H1 (cell line): ENCODE data around the gene UCKL1.

Experiments
- CREB1 ChIP-seq: IDR thresholded peaks from 2 replicates; pipeline ENCODE4 v1.6.1; 2012; ENCODE audit warnings: inconsistent platforms
- GABPA ChIP-seq: IDR thresholded peaks from 2 replicates; pipeline ENCODE4 v1.6.1; 2011; ENCODE audit warnings: mild to moderate bottlenecking, low read length, moderate library complexity, borderline replicate concordance; ENCODE audit not compliant: insufficient read depth
- POLR2A ChIP-seq, 2 experiments: IDR thresholded peaks; 1 replicate in 1 of 2; 2 replicates in 1 of 2; pipeline ENCODE4 v1.6.1; 2011; ENCODE audit warnings: low read depth in 2 of 2, low read length in 2 of 2, mild to moderate bottlenecking in 2 of 2; ENCODE audit errors: control extremely low read depth in 1 of 2
- SP2 ChIP-seq: IDR thresholded peaks from 2 replicates; pipeline ENCODE4 v1.6.1; 2012; ENCODE audit warnings: mild to moderate bottlenecking, low read length, inconsistent platforms
- TAF7 ChIP-seq: optimal IDR thresholded peaks from 2 replicates; pipeline ENCODE3; 2011; ENCODE audit warnings: low read depth, mild to moderate bottlenecking, inconsistent platforms, low read length, moderate library complexity, borderline replicate concordance

DNA sequence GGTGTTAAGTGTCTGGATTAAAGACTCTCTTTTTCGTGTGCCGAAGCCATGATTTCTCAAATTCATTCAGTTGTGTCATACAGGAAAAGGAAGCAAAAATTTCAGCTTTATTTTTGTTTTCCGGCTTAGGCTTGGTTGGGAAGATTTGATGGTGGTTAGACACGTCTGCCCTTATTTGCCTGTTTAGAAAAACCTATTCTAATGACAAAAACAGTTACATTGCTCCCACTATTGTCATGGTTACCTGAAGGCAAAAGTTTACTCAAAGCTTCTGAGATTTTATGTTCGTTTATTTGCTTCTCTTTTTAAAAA, 60.3 kb downstream of the UCKL1 start:
- TF ChIP-seq GABPA, result no peak
- no peak for TF ChIP-seq SP2
- no peak for TF ChIP-seq CREB1
- no peak for TF ChIP-seq TAF7
- TF ChIP-seq POLR2A (IDR thresholded peaks at IDR 0.05; ENCODE audit: control extremely low read depth in 1 of 2, low read depth in 2 of 2, low read length in 2 of 2), result no peak
